Kidney (tissue), 14 donors: ENCODE measurements around the gene ABCC3. TPM values are rescaled to one million over a fixed set of nuclear protein-coding genes. Genes with fewer than 3 reads are reported as not detected.

Source experiments
- DNase-seq, 5 donors: peaks; one replicate each; pipeline ENCODE4 v3.0.0-alpha.2; 2013 to 2020
- FAIRE-seq: peaks from 2 replicates; lab custom pipeline; 2012; peaks lifted over from hg19 to GRCh38; lab: Jason Lieb, UNC
- H3K27ac ChIP-seq, 2 donors: one replicate each; pipeline ENCODE4 v1.7.0; 2013; ENCODE audit warnings: low read depth in 2 of 2, low read length in 2 of 2, inconsistent platforms in 1 of 2
- H3K27me3 ChIP-seq: one replicate; pipeline ENCODE4 v1.7.1; 2013; ENCODE audit warnings: low read length, inconsistent platforms; ENCODE audit not compliant: control insufficient read depth, insufficient read depth
- H3K36me3 ChIP-seq, 3 donors: one replicate each; pipeline versions ENCODE4 v1.7.0 to v1.7.1; 2013; ENCODE audit warnings: low read length in 3 of 3, control low read depth in 1 of 3, inconsistent platforms in 1 of 3; ENCODE audit not compliant: insufficient read depth in 3 of 3, control insufficient read depth in 2 of 3
- H3K4me1 ChIP-seq, 3 donors: one replicate each; pipeline versions ENCODE4 v1.7.0 to v1.7.1; 2013; ENCODE audit warnings: low read length in 3 of 3, inconsistent platforms in 1 of 3, low read depth in 1 of 3; ENCODE audit not compliant: control insufficient read depth in 2 of 3, insufficient read depth in 2 of 3
- H3K4me3 ChIP-seq, 3 donors: one replicate each; pipeline versions ENCODE4 v1.7.0 to v1.8.1; 2013; ENCODE audit warnings: low read length in 3 of 3, control low read depth in 1 of 3, inconsistent platforms in 1 of 3
- H3K9ac ChIP-seq, 3 donors: one replicate each; pipeline versions ENCODE4 v1.7.0 to v1.7.1; 2013; ENCODE audit warnings: low read length in 3 of 3, control low read depth in 1 of 3, inconsistent platforms in 1 of 3
- H3K9me3 ChIP-seq, 3 donors: one replicate each; pipeline versions ENCODE4 v1.7.0 to v1.7.1; 2013; ENCODE audit warnings: low read length in 3 of 3, control low read depth in 1 of 3, inconsistent platforms in 1 of 3; ENCODE audit not compliant: control insufficient read depth in 2 of 3, insufficient read depth in 1 of 3
- intact Hi-C: fragments of 100-400 bp; cut with DNase I; formaldehyde crosslinking; loops from one replicate; pipeline ENCODE4 v1.11.1; 2022
- polyA plus RNA-seq: library from polyadenylated mRNA; stranded (reverse); fragments of 350-450 nt; fragmentation: Illumina TruSeq; extraction: RNeasy Lipid Tissue Mini Kit (QIAGEN cat#74804); gene quantifications from one replicate; pipeline ENCODE4 v1.2.3, GENCODE V29; 2014; ENCODE audit warnings: low read depth, low replicate concordance; ENCODE audit not compliant: insufficient read depth
- total RNA-seq: library from RNA; stranded (reverse); fragmentation: NEBNext Ultra II Directional; extraction: Animal tissue kit (Norgen Biotek cat#: 25700); gene quantifications from one replicate; pipeline ENCODE4 v1.2.1, GENCODE V29; 2021
- TF ChIP-seq, protein P1 (sequence below): IDR thresholded peaks from 3 replicates; pipeline ENCODE4 v1.5.1; 2012; ENCODE audit warnings: mild to moderate bottlenecking, moderate library complexity, borderline replicate concordance; ENCODE audit not compliant: insufficient read depth; ENCODE audit errors: extremely low read depth
- donor health status: control.
- donor health status: control.
- donor health status: control.
- donor health status: control.
- donor health status: control.
- donor health status: DM: yes; HTN: yes; CAD: no.
- donor health status: Normal renal cell carcinoma (clear cell type).

The ABCC3 gene
- total and polyA plus RNA-seq, 2 donors from 2014 or later, result 9.3 to 156 TPM

DNA sequence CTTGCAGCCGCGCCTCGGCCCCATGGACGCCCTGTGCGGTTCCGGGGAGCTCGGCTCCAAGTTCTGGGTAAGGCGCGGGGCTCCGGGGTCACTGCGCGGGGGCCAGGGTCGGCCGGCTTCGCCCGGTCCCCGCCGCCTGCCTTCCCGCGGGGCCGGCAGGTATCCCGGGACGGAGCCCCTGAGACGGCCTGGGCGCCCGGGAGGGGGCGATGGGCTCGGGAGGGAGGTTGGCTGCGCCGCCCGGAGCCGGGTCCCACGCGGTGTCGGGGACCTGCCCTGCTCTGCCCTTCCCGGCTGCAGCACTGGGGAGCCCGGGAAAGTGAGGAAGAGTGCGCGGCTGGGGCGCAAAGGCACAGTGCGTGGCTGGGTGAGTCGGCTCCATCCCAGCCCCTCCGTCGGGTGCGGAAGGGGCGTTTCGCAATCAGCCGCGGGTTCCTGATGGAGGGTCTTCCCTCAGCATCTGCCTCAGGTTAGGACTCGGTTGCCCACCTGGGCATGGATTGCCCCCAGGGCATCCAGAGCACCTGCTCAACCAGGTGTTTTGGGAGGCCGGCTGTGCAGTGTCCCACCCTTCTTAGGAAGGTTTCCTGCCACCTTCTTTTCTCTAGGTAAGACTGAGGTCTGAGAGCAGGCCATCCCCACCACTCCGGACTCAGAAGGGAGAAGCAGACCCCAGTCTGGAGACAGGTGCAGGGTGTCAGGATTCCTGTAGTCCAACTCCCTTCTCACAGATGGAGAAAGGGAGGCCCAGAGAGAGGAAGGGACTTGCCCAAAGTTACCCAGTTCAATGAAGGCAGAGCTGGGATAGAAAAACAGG is 442 bp downstream of the ABCC3 start:
- Histone ChIP-seq H3K4me3 (peak overlapping the region in 2 of 3 donors; percentile 39 to 50), H3K36me3 (no peaks in the 10 kb centered on the region), H3K27me3 (peaks cover 3% of the 10 kb centered on the region), H3K9me3 (no peaks in the 10 kb centered on the region), H3K9ac (no peak overlapping the region), H3K27ac (peak overlapping the region in 1 of 2 donors; percentile 38), H3K4me1 (peaks cover 4 to 21% (median 8%) of the 10 kb centered on the region in 3 donors)
- FAIRE-seq (no peak), DNase-seq (peak in 2 of 5 donors; percentile 51 to 82)
- TF ChIP-seq, protein P1, sequence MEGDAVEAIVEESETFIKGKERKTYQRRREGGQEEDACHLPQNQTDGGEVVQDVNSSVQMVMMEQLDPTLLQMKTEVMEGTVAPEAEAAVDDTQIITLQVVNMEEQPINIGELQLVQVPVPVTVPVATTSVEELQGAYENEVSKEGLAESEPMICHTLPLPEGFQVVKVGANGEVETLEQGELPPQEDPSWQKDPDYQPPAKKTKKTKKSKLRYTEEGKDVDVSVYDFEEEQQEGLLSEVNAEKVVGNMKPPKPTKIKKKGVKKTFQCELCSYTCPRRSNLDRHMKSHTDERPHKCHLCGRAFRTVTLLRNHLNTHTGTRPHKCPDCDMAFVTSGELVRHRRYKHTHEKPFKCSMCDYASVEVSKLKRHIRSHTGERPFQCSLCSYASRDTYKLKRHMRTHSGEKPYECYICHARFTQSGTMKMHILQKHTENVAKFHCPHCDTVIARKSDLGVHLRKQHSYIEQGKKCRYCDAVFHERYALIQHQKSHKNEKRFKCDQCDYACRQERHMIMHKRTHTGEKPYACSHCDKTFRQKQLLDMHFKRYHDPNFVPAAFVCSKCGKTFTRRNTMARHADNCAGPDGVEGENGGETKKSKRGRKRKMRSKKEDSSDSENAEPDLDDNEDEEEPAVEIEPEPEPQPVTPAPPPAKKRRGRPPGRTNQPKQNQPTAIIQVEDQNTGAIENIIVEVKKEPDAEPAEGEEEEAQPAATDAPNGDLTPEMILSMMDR, result no peak
- intact Hi-C loops, result loop anchor here (10.0 kb wide), 1 partner anchor 50 kb away; no protein-coding TSS in a partner anchor

GRCh38 chr17:50635732-50635981 is 976 bp downstream of the ABCC3 start:
- Histone ChIP-seq H3K9me3 (no peaks in the 10 kb centered on the region), H3K4me3 (peak overlapping the region in 1 of 3 donors; percentile 50), H3K4me1 (peaks cover 4 to 25% (median 11%) of the 10 kb centered on the region in 3 donors), H3K27me3 (peaks cover 3% of the 10 kb centered on the region), H3K27ac (no peak overlapping the region), H3K9ac (no peak overlapping the region), H3K36me3 (no peaks in the 10 kb centered on the region)
- TF ChIP-seq, protein P1, result no peak
- intact Hi-C loops, result loop anchor here (10.0 kb wide), 1 partner anchor 49 kb away; no protein-coding TSS in a partner anchor
- DNase-seq (peak in 3 of 5 donors; percentile 17 to 42 (median 38)), FAIRE-seq (no peak)

DNA sequence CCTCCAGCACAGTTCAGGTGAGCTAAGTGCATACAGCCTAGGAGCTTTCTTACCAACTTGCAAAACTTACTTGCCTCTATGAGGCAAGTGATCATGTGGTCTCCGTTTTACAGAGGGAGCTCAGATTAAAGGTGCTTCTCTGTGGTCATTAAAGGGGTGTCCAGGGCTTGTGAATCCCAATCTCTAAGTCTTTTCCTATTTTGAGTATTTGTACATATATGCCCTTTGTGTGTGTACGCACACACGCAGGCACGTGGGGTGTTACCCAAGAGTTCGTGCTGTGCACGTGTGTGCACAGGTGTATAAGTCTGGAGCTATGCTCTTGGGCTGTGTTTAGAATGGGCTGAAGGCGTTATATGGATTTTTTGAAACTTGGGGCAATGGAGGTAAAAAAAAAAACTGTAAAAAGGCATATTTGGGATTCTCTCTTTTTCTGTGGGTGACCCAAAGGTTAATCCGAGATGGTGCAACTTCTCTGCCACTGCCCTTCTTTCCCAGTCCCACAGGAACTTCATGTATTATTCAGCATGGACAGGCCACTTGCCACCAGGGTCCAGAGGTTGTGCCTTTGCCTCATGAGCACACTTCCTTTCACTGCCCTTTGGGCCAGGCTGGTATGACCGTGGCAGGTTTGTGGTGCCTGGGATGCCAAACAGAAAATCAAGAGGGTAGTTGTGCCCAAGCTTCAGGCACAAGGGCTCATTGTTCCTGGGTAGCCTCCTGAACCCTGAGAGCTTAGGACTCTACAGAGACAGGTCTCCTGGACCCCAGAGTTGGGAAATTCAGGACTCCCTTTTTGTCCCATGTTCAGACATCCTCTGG is 1.5 kb downstream of the ABCC3 start:
- peaks cover 3% of the 10 kb centered on the region for H3K27me3 ChIP-seq
- TF ChIP-seq, protein P1, result no peak
- H3K9ac ChIP-seq, result no peak overlapping the region
- H3K9me3 ChIP-seq, result no peaks in the 10 kb centered on the region
- peak overlapping the region in 2 of 3 donors; percentile 7 to 43 for H3K4me3 ChIP-seq
- H3K36me3 ChIP-seq, result no peaks in the 10 kb centered on the region
- H3K4me1 ChIP-seq, result peaks cover 4 to 28% (median 16%) of the 10 kb centered on the region in 3 donors
- FAIRE-seq (no peak), DNase-seq (peak in 2 of 5 donors; percentile 30 to 49)
- peak overlapping the region in 1 of 2 donors; percentile 12 for H3K27ac ChIP-seq
- intact Hi-C loops, result loop anchor here (10.0 kb wide), 1 partner anchor 49 kb away; no protein-coding TSS in a partner anchor
